ENCODE measurements around the gene SYCP2.

DNA sequence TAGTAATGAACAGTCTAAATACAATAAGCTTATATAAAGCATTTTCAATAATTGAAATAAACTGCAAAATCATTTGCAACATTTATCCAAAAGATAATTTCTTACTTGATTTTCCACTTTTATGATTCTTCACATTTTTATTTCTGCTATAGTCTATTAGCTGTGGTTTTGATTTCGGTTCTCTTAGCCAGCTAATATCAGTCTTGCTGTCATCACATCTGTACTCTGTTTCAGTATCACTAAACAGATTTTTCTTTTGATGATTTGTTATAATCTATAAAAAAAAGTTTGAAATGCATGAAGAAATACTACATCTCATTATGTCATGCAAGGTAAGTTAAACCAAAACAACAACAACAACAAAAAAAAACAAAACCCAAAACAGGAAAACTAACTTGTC lies 53.2 kb downstream of the SYCP2 start:
- TF ChIP-seq, protein P1, sequence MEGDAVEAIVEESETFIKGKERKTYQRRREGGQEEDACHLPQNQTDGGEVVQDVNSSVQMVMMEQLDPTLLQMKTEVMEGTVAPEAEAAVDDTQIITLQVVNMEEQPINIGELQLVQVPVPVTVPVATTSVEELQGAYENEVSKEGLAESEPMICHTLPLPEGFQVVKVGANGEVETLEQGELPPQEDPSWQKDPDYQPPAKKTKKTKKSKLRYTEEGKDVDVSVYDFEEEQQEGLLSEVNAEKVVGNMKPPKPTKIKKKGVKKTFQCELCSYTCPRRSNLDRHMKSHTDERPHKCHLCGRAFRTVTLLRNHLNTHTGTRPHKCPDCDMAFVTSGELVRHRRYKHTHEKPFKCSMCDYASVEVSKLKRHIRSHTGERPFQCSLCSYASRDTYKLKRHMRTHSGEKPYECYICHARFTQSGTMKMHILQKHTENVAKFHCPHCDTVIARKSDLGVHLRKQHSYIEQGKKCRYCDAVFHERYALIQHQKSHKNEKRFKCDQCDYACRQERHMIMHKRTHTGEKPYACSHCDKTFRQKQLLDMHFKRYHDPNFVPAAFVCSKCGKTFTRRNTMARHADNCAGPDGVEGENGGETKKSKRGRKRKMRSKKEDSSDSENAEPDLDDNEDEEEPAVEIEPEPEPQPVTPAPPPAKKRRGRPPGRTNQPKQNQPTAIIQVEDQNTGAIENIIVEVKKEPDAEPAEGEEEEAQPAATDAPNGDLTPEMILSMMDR (conservative IDR thresholded peaks at IDR 0.05), result no peak
- TF ChIP-seq ZFX (IDR thresholded peaks at IDR 0.05), result no peak

Data from C4-2B (cell line).